Measurements from ENCODE around the gene ZNF282. TPM values are rescaled to one million over a fixed set of nuclear protein-coding genes. Genes with fewer than 3 reads are reported as not detected.

The ZNF282 gene
- total RNA-seq, 4 donors from 2014 or later, result 16.9 to 28.7 (median 22.2) TPM

DNA sequence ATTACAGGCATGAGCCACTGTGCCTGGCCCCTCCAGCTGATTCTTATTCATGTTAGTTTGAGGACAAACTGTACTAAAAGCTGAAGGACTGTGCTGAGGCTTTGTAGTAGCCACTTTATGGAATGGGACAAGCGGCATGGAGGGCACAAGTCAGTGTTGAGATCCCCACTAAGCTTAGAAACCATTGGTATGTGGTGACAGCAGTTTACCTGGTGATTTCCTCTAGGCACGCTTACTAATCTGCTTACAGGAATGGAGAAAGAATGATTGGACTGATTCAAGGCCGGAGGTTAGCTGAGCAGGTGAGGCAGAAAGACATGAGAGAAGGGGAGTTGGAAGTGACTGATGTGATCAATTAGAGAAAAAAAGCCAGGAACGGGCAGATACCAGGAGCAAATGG, 44.4 kb upstream of the ZNF282 start:
- H3K36me3 ChIP-seq, result peaks cover 14 to 26% (median 19%) of the 10 kb centered on the region in 4 donors
- H3K27ac ChIP-seq (replicated peaks in 1 of 4), result no peak overlapping the region
- H3K9me3 ChIP-seq, result no peaks in the 10 kb centered on the region
- intact Hi-C loops (cut with DNase I), result no loop called here
- WGBS, result 66% methylated on average over 4 of the region's 4 CpGs
- no peak overlapping the region for H3K4me3 ChIP-seq
- DNase-seq (ENCODE audit: extremely low spot score), result no peak
- peaks cover 10 to 33% (median 30%) of the 10 kb centered on the region in 4 donors for H3K4me1 ChIP-seq
- TF ChIP-seq EP300 (IDR thresholded peaks at IDR 0.05) (no peak), CTCF (IDR thresholded peaks at IDR 0.05) (no peak), POLR2AphosphoS5 (IDR thresholded peaks at IDR 0.05) (no peak), POLR2A (IDR thresholded peaks at IDR 0.05; ENCODE audit: low read depth) (no peak)
- no peaks in the 10 kb centered on the region for H3K27me3 ChIP-seq

DNA sequence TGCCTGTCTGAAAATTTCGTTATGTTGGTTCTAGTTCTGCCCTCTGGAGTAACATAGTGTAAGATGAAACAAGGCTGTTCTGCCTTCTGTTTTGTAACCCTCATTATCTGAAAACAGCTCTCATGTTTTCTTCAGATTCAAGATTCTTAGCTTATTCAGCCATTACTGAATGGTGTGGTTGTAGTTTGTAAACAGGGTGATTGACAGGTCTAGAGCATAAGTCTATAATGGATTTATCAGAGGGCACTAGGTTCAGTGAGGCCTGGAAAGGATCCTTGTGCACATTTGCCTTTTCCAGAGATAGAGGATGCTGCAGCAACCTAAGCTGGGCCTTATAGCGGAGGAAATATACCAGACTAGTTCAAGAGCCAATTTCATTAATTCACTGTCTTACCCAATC, 42.0 kb upstream of the ZNF282 start:
- no peak overlapping the region for H3K27ac ChIP-seq (replicated peaks in 1 of 4)

DNA sequence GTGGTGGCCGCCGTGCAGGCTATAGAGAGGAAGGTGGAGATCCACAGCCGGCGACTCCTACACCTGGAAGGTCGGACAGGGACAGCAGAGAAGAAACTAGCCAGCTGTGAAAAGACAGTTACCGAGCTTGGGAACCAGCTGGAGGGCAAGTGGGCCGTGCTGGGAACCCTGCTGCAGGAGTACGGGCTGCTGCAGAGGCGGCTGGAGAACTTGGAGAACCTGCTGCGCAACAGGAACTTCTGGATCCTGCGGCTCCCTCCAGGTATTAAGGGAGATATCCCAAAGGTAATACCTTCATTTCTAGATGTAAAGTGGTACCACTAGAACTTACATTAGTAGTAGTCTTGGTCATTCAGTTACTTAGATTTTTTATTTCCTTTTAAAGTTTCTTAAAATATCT, 41.3 kb upstream of the ZNF282 start:
- DNase-seq (ENCODE audit: extremely low spot score), result no peak
- no peak overlapping the region for H3K4me3 ChIP-seq
- 85% methylated on average over 11 of the region's 11 CpGs for WGBS
- TF ChIP-seq POLR2A (IDR thresholded peaks at IDR 0.05; ENCODE audit: low read depth), result no peak
- peaks cover 3 to 14% (median 12%) of the 10 kb centered on the region in 4 donors for H3K4me1 ChIP-seq
- peaks cover 14 to 46% (median 39%) of the 10 kb centered on the region in 4 donors for H3K36me3 ChIP-seq
- H3K9me3 ChIP-seq, result no peaks in the 10 kb centered on the region
- no peak overlapping the region for H3K27ac ChIP-seq (replicated peaks in 1 of 4)
- H3K27me3 ChIP-seq, result no peaks in the 10 kb centered on the region
- intact Hi-C loops (cut with DNase I), result no loop called here

More for the DNA sequence above, 42.0 kb upstream of the ZNF282 start:
- 95% methylated on average over 2 of the region's 2 CpGs for WGBS
- H3K4me1 ChIP-seq, result peaks cover 10 to 21% (median 19%) of the 10 kb centered on the region in 4 donors
- TF ChIP-seq CTCF (IDR thresholded peaks at IDR 0.05), result no peak
- no peaks in the 10 kb centered on the region for H3K27me3 ChIP-seq
- peaks cover 14 to 43% (median 37%) of the 10 kb centered on the region in 4 donors for H3K36me3 ChIP-seq
- H3K9me3 ChIP-seq, result no peaks in the 10 kb centered on the region
- intact Hi-C loops (cut with DNase I), result no loop called here
- no peak for DNase-seq (ENCODE audit: extremely low spot score)
- no peak overlapping the region for H3K4me3 ChIP-seq

- H3K4me3 ChIP-seq, result no peak overlapping the region
- no peak for DNase-seq (ENCODE audit: extremely low spot score)
- peaks cover 14 to 65% (median 52%) of the 10 kb centered on the region in 4 donors for H3K36me3 ChIP-seq
- no peaks in the 10 kb centered on the region for H3K9me3 ChIP-seq
- no peaks in the 10 kb centered on the region for H3K27me3 ChIP-seq
- no peak for TF ChIP-seq POLR2A (IDR thresholded peaks at IDR 0.05; ENCODE audit: low read depth)
- TF ChIP-seq POLR2AphosphoS5 (IDR thresholded peaks at IDR 0.05), result no peak
- no peak for TF ChIP-seq EP300 (IDR thresholded peaks at IDR 0.05)
- no peak for TF ChIP-seq CTCF (IDR thresholded peaks at IDR 0.05)
- WGBS, result 90% methylated on average over 6 of the region's 6 CpGs
- intact Hi-C loops (cut with DNase I), result no loop called here
- peaks cover 0 to 3% (median 0%) of the 10 kb centered on the region in 4 donors for H3K4me1 ChIP-seq
- H3K27ac ChIP-seq (replicated peaks in 1 of 4), result no peak overlapping the region
Observed at GRCh38 chr7:149156898-149157297, 38.4 kb upstream of the ZNF282 start.

GRCh38 chr7:149161241-149161848, 34.0 kb upstream of the ZNF282 start:
- intact Hi-C loops (cut with DNase I), result no loop called here
- TF ChIP-seq POLR2AphosphoS5 (IDR thresholded peaks at IDR 0.05) (no peak), EP300 (IDR thresholded peaks at IDR 0.05) (no peak), CTCF (IDR thresholded peaks at IDR 0.05) (no peak), POLR2A (IDR thresholded peaks at IDR 0.05; ENCODE audit: low read depth) (no peak)
- no peak overlapping the region for H3K27ac ChIP-seq (replicated peaks in 1 of 4)
- H3K4me3 ChIP-seq, result no peak overlapping the region
- H3K27me3 ChIP-seq, result no peaks in the 10 kb centered on the region
- H3K4me1 ChIP-seq, result no peaks in the 10 kb centered on the region
- 89% methylated on average over 5 of the region's 5 CpGs for WGBS
- H3K36me3 ChIP-seq, result peaks cover 13 to 81% (median 63%) of the 10 kb centered on the region in 4 donors
- no peak for DNase-seq (ENCODE audit: extremely low spot score)
- H3K9me3 ChIP-seq, result no peaks in the 10 kb centered on the region
